Measurements from ENCODE around the gene B4GALNT3.

- TF ChIP-seq, protein P1, sequence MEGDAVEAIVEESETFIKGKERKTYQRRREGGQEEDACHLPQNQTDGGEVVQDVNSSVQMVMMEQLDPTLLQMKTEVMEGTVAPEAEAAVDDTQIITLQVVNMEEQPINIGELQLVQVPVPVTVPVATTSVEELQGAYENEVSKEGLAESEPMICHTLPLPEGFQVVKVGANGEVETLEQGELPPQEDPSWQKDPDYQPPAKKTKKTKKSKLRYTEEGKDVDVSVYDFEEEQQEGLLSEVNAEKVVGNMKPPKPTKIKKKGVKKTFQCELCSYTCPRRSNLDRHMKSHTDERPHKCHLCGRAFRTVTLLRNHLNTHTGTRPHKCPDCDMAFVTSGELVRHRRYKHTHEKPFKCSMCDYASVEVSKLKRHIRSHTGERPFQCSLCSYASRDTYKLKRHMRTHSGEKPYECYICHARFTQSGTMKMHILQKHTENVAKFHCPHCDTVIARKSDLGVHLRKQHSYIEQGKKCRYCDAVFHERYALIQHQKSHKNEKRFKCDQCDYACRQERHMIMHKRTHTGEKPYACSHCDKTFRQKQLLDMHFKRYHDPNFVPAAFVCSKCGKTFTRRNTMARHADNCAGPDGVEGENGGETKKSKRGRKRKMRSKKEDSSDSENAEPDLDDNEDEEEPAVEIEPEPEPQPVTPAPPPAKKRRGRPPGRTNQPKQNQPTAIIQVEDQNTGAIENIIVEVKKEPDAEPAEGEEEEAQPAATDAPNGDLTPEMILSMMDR (conservative IDR thresholded peaks at IDR 0.05; ENCODE audit: low read length) = no peak
- no peak for TF ChIP-seq EZH2phosphoT487 (IDR thresholded peaks at IDR 0.05; ENCODE audit: borderline replicate concordance, low read depth, low read length)
These were observed 121.6 kb downstream of the B4GALNT3 start for GRCh38 chr12:581321-581720.

Measured in OCI-LY7 (cell line).